Retina (tissue), 1 donor: ENCODE results near the gene TAS2R40.
"Not testable (repeated sequence)": the region's sequence is repeated elsewhere in the genome, so short reads cannot be mapped to it uniquely, and the experiment has no call there.

Experiments used
- DNase-seq: peaks from one replicate; pipeline ENCODE4 v3.0.0-alpha.2; 2016

Gene TAS2R40

GRCh38 chr7:143255564-143255963, 33.7 kb downstream of the TAS2R40 start:
- DNase-seq, result no peak

GRCh38 chr7:143256325-143256724, 34.5 kb downstream of the TAS2R40 start:
- DNase-seq, result no peak

GRCh38 chr7:143256932-143257331, 35.1 kb downstream of the TAS2R40 start:
- DNase-seq, result no peak

GRCh38 chr7:143257501-143257900, 35.7 kb downstream of the TAS2R40 start:
- DNase-seq, result no peak

GRCh38 chr7:143258831-143259230, 37.0 kb downstream of the TAS2R40 start:
- no peak for DNase-seq

GRCh38 chr7:143259765-143260164, 37.9 kb downstream of the TAS2R40 start:
- no peak for DNase-seq

- no peak for DNase-seq
Measured at GRCh38 chr7:143261901-143262300, 40.1 kb downstream of the TAS2R40 start.

- peak; percentile 86 for DNase-seq
Measured at GRCh38 chr7:143263266-143264195, 41.7 kb downstream of the TAS2R40 start, which contains the start of gene GSTK1. Gene GSTK1, plus strand, starts transcription at chr7:143263441. Its CDS starts 73 bp downstream, at chr7:143263514.

- DNase-seq, result not testable (repeated sequence)
Measured at GRCh38 chr7:143264196-143264568, 42.3 kb downstream of the TAS2R40 start.

- DNase-seq, result no peak
Measured at GRCh38 chr7:143265017-143265693, 43.3 kb downstream of the TAS2R40 start.

- no peak for DNase-seq
Measured at GRCh38 chr7:143269251-143269650, 47.4 kb downstream of the TAS2R40 start.

- DNase-seq, result no peak
Measured at GRCh38 chr7:143271240-143271639, 49.4 kb downstream of the TAS2R40 start.
